Stimulated activated CD4-positive, alpha-beta T cell treated with anti-CD3 and anti-CD28 coated beads, Interleukin-1b, Interleukin-23, amount 100 ng/mL, for 24 hours (primary cell): ENCODE measurements around the gene FAM184B.

Experiments used
- DNase-seq, 4 experiments: peaks; one replicate each; pipeline ENCODE4 v3.0.0-alpha.2; 2020; ENCODE audit warnings: low read depth in 4 of 4, low spot score in 1 of 4

The FAM184B gene

GRCh38 chr4:17778431-17778830 is 3.0 kb downstream of the FAM184B start:
- no peak for DNase-seq

GRCh38 chr4:17773135-17773698 is 8.2 kb downstream of the FAM184B start:
- DNase-seq, result no peak

- no peak for DNase-seq
Measured at GRCh38 chr4:17771284-17771908, 10.0 kb downstream of the FAM184B start.

GRCh38 chr4:17770845-17771244 is 10.6 kb downstream of the FAM184B start:
- DNase-seq, result no peak

GRCh38 chr4:17769406-17770174 is 11.8 kb downstream of the FAM184B start:
- no peak for DNase-seq

- no peak for DNase-seq
Measured at GRCh38 chr4:17766826-17767458, 14.5 kb downstream of the FAM184B start.

- DNase-seq, result no peak
Measured at GRCh38 chr4:17765514-17766286, 15.7 kb downstream of the FAM184B start.

- DNase-seq, result no peak
Measured at GRCh38 chr4:17763931-17764330, 17.5 kb downstream of the FAM184B start.

- DNase-seq, result no peak
Measured at GRCh38 chr4:17763416-17763815, 18.0 kb downstream of the FAM184B start.

- no peak for DNase-seq
Measured at GRCh38 chr4:17762726-17763125, 18.7 kb downstream of the FAM184B start.

GRCh38 chr4:17761062-17761461 is 20.4 kb downstream of the FAM184B start:
- DNase-seq, result no peak

GRCh38 chr4:17760626-17761025 is 20.8 kb downstream of the FAM184B start:
- DNase-seq, result no peak

- no peak for DNase-seq
Measured at GRCh38 chr4:17758485-17758884, 22.9 kb downstream of the FAM184B start.

- DNase-seq, result no peak
Measured at GRCh38 chr4:17757621-17758020, 23.8 kb downstream of the FAM184B start.

GRCh38 chr4:17753646-17754045 is 27.8 kb downstream of the FAM184B start:
- DNase-seq, result no peak

- DNase-seq, result no peak
Measured at GRCh38 chr4:17740702-17741101, 40.7 kb downstream of the FAM184B start.

GRCh38 chr4:17736484-17736883 is 44.9 kb downstream of the FAM184B start:
- DNase-seq, result no peak

GRCh38 chr4:17726911-17727310 is 54.5 kb downstream of the FAM184B start:
- no peak for DNase-seq

GRCh38 chr4:17723648-17724047 is 57.8 kb downstream of the FAM184B start:
- no peak for DNase-seq

- no peak for DNase-seq
Measured at GRCh38 chr4:17722356-17722700, 59.1 kb downstream of the FAM184B start.
